ENCODE data around the gene ABCA7. TPM values are rescaled to one million over a fixed set of nuclear protein-coding genes. Genes with fewer than 3 reads are reported as not detected.

The ABCA7 gene
- total RNA-seq, 2 experiments from 2014 or later: 28.3 to 29.3 TPM

DNA sequence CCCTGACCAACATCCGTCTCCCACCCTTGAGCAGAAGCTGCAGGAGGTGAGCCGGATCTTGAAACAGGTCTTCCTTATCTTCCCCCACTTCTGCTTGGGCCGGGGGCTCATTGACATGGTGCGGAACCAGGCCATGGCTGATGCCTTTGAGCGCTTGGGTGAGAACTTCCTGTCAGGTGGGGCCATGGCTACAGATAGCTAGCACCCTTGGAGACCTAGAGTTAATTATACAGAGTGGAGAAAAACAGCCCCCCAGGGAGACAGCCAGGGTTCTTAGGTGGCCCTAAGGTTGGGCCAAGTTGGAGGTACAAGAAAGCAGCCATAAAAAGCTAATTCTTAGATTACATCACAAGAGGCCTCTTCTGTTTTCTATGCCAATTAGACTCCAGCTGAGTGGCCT lies 18.2 kb downstream of the ABCA7 start:
- Mint-ChIP-seq H3K9me3 (no peaks in the 10 kb centered on the region), H3K36me3 (no peaks in the 10 kb centered on the region), H3K4me3 (no peak overlapping the region), H3K27me3 (no peaks in the 10 kb centered on the region), H3K27ac (peak overlapping the region; percentile 16), H3K4me1 (ENCODE audit: low read depth) (peaks cover 11% of the 10 kb centered on the region)
- CTCF ChIA-PET: interaction anchor here (1.0 to 2.5 kb wide), 7 partner anchors 10 to 208 kb away, joined by 3 to 12 read pairs (median 4); partner anchors contain the start of gene ARHGAP45
- POLR2A ChIA-PET: interaction anchor here (0.6 to 1.1 kb wide), 3 partner anchors 9 to 73 kb away, joined by 3 read pairs; partner anchors contain the start of gene ARHGAP45
- intact Hi-C loops (cut with micrococcal nuclease): loop anchor here (5.0 kb wide), 1 partner anchor 134 kb away; no protein-coding TSS in a partner anchor
- no peak for DNase-seq

GRCh38 chr19:1060689-1061088 lies 20.8 kb downstream of the ABCA7 start:
- intact Hi-C loops (cut with micrococcal nuclease): no loop called here

GRCh38 chr19:1061987-1062386 lies 22.1 kb downstream of the ABCA7 start:
- intact Hi-C loops (cut with micrococcal nuclease): no loop called here
- Mint-ChIP-seq H3K4me1 (ENCODE audit: low read depth) (peaks cover 25% of the 10 kb centered on the region), H3K4me3 (no peak overlapping the region), H3K9me3 (no peaks in the 10 kb centered on the region), H3K27ac (no peak overlapping the region), H3K36me3 (no peaks in the 10 kb centered on the region), H3K27me3 (no peaks in the 10 kb centered on the region)
- ChIA-PET CTCF (interaction anchor here (0.7 kb wide), 1 partner anchor 179 kb away, joined by 4 read pairs; no protein-coding TSS in a partner anchor), POLR2A (no interaction called here)
- DNase-seq: no peak

More at GRCh38 chr19:1060689-1061088, 20.8 kb downstream of the ABCA7 start:
- POLR2A ChIA-PET: no interaction called here
- no peak overlapping the region for H3K4me3 Mint-ChIP-seq
- H3K4me1 Mint-ChIP-seq (ENCODE audit: low read depth): peaks cover 23% of the 10 kb centered on the region
- no peak for DNase-seq
- no peaks in the 10 kb centered on the region for H3K27me3 Mint-ChIP-seq
- no peaks in the 10 kb centered on the region for H3K9me3 Mint-ChIP-seq
- H3K27ac Mint-ChIP-seq: no peak overlapping the region
- CTCF ChIA-PET: no interaction called here
- no peaks in the 10 kb centered on the region for H3K36me3 Mint-ChIP-seq

DNA sequence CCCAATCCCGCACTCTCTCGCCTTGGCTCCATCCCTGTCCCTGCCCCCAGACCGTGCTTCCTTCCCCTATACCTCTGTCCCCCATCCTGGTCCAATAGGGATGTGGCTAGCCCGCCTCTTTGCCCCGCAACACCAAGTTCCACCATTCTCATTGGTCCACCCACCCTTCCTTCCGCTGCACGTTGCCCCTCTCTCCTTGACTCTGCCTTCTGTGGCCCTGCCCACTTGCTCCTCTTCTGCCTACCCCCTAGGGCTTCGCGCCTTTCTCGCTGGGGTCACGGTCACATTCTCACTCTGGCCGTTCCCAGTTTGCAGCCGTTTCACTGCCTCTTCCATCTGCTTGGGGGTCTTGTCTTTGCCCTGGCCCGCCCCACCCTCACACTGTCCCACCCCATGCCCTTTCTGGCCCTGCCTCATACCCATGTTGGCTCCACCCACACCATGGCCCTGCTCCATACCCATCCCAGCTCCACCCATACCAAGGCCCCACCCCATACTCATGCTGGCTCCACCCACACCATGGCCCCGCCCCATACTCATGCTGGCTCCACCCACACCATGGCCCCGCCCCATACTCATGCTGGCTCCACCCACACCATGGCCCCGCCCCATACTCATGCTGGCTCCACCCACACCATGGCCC lies 22.6 kb downstream of the ABCA7 start:
- intact Hi-C loops (cut with micrococcal nuclease): no loop called here
- Mint-ChIP-seq H3K27ac (no peak overlapping the region), H3K4me1 (ENCODE audit: low read depth) (peaks cover 22% of the 10 kb centered on the region), H3K36me3 (no peaks in the 10 kb centered on the region), H3K9me3 (no peaks in the 10 kb centered on the region), H3K4me3 (no peak overlapping the region), H3K27me3 (no peaks in the 10 kb centered on the region)
- POLR2A ChIA-PET: no interaction called here
- CTCF ChIA-PET: interaction anchor here (0.7 to 5.2 kb wide), 2 partner anchors 23 to 179 kb away, joined by 4 to 31 read pairs; partner anchors contain the start of gene ABCA7
- DNase-seq: no peak

DNA sequence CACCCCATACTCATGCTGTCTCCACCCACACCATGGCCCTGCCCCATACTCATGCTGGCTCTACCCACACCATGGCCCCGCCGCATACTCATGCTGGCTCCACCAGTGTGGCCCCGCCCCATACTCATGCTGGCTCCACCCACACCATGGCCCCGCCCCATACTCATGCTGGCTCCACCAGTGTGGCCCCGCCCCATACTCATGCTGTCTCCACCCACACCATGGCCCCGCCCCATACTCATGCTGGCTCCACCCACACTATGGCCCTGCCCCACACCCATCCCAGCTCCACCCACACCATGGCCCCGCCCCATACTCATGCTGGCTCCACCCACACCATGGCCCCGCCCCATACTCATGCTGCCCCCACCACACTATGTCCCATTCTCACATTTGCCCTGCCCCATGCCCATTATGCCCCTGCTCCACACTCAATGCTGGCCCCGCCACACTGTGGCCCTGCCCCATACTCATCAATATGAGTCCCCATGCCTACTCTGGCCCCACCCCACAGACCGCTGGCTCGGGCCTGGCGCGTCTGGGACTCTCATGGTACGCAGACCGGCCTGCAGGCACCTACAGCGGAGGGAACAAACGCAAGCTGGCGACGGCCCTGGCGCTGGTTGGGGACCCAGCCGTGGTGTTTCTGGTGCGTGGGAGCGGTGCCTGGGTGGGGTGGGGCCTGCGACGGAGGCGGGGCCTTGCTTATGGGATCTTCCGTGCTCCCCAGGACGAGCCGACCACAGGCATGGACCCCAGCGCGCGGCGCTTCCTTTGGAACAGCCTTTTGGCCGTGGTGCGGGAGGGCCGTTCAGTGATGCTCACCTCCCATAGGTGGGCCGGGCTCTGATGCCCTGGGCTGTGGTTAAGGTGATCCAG lies 23.4 kb downstream of the ABCA7 start:
- H3K27me3 Mint-ChIP-seq: no peaks in the 10 kb centered on the region
- H3K4me1 Mint-ChIP-seq (ENCODE audit: low read depth): peaks cover 15% of the 10 kb centered on the region
- DNase-seq: peak; percentile 86
- no peak overlapping the region for H3K27ac Mint-ChIP-seq
- intact Hi-C loops (cut with micrococcal nuclease): no loop called here
- no peak overlapping the region for H3K4me3 Mint-ChIP-seq
- POLR2A ChIA-PET: no interaction called here
- CTCF ChIA-PET: interaction anchor here (0.7 to 5.2 kb wide), 2 partner anchors 23 to 178 kb away, joined by 4 to 31 read pairs; partner anchors contain the start of gene ABCA7
- peaks cover 2% of the 10 kb centered on the region for H3K36me3 Mint-ChIP-seq
- no peaks in the 10 kb centered on the region for H3K9me3 Mint-ChIP-seq

DNA sequence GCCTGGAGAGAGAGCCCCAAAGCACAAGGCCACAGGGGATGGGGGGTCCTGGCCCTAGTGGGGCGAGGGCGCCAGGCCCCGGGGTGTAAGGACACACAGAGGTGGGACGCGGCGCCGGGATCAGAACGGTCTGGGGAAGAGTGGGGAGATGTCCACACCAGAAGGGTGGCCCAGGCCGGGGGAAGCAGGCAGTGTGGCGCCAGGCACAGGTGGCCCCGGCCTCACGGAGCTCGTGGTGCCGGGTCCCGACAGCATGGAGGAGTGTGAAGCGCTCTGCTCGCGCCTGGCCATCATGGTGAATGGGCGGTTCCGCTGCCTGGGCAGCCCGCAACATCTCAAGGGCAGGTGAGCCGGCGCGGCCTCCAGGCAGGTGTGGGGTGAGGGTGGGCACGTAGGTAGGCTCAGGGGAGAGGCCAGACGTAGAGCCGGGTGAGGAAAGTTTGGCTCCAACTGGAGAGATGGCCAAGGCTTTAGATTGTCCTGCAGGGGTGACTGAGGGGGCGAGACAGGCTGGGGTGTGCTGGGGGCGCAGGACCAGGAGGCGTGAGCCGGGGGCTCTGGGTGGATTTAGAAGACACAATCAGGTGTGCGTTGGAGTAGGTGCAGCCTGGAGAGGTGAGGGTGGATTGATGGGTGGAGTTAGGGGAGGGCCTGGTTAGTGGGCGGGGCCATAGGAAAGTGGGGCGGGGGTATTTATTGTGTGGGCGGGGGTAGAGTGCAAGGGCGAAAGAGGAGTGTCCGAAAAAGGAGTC lies 24.2 kb downstream of the ABCA7 start:
- no peak for DNase-seq
- Mint-ChIP-seq H3K27me3 (no peaks in the 10 kb centered on the region), H3K4me3 (no peak overlapping the region), H3K36me3 (peaks cover 9% of the 10 kb centered on the region), H3K27ac (no peak overlapping the region), H3K4me1 (ENCODE audit: low read depth) (peaks cover 21% of the 10 kb centered on the region), H3K9me3 (no peaks in the 10 kb centered on the region)
- CTCF ChIA-PET: interaction anchor here (0.6 to 5.2 kb wide), 18 partner anchors 11 to 384 kb away, joined by 3 to 41 read pairs (median 5); partner anchors contain the start of genes ABCA7, ATP5F1D, CIRBP and CNN2
- intact Hi-C loops (cut with micrococcal nuclease): no loop called here
- POLR2A ChIA-PET: interaction anchor here (1.0 to 5.1 kb wide), 5 partner anchors 12 to 361 kb away, joined by 3 to 55 read pairs (median 5); partner anchors contain the start of genes CIRBP and GPX4

GRCh38 chr19:1064661-1065605 lies 25.0 kb downstream of the ABCA7 start:
- H3K27me3 Mint-ChIP-seq: no peaks in the 10 kb centered on the region
- DNase-seq: peak; percentile 80
- peaks cover 24% of the 10 kb centered on the region for H3K4me1 Mint-ChIP-seq (ENCODE audit: low read depth)
- H3K36me3 Mint-ChIP-seq: peaks cover 12% of the 10 kb centered on the region
- H3K4me3 Mint-ChIP-seq: peak overlapping the region; percentile 5
- intact Hi-C loops (cut with micrococcal nuclease): no loop called here
- H3K27ac Mint-ChIP-seq: no peak overlapping the region
- no peaks in the 10 kb centered on the region for H3K9me3 Mint-ChIP-seq
- CTCF ChIA-PET: interaction anchor here (0.6 to 5.2 kb wide), 23 partner anchors 8 to 384 kb away, joined by 3 to 41 read pairs (median 5); partner anchors contain the start of genes ABCA7, ATP5F1D, CIRBP and CNN2
- POLR2A ChIA-PET: interaction anchor here (0.6 to 5.1 kb wide), 9 partner anchors 11 to 362 kb away, joined by 3 to 55 read pairs (median 4); partner anchors contain the start of genes CIRBP and GPX4

DNA sequence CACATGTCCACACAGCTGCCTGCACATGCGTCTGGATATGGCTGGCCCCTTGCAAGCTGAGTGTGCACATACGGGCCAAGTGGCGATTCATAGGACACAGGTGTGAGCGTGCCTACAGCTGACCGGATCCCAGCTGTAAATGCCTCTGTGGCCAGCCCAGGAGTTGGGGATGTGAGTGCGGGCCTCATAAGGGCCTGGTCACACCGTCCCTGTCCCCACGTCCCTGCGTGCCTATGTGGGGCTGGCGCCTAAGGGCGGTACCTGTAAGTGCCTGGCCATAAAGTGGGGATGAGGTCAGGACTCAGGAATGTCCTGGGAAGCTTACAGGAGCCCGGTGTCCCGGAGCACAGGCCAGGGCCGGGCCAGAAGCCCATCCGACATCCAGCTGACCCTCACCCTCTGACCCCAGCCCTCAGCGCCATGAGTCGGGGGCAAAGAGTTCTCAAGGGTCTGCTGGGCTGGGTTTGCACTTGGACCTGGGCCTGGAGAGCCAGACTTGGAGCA lies 25.8 kb downstream of the ABCA7 start:
- CTCF ChIA-PET: interaction anchor here (0.9 to 5.2 kb wide), 13 partner anchors 9 to 203 kb away, joined by 3 to 41 read pairs (median 4); partner anchors contain the start of genes ABCA7, CIRBP, POLR2E and RNU6-2
- no peaks in the 10 kb centered on the region for H3K27me3 Mint-ChIP-seq
- POLR2A ChIA-PET: interaction anchor here (0.6 to 5.1 kb wide), 8 partner anchors 9 to 65 kb away, joined by 3 to 55 read pairs (median 4); partner anchors contain the start of gene GPX4
- peaks cover 26% of the 10 kb centered on the region for H3K4me1 Mint-ChIP-seq (ENCODE audit: low read depth)
- H3K4me3 Mint-ChIP-seq: no peak overlapping the region
- DNase-seq: no peak
- intact Hi-C loops (cut with micrococcal nuclease): loop anchor here (2.0 kb wide), 1 partner anchor 25 kb away; the partner anchor contains the start of gene ABCA7
- no peaks in the 10 kb centered on the region for H3K9me3 Mint-ChIP-seq
- H3K36me3 Mint-ChIP-seq: peaks cover 12% of the 10 kb centered on the region
- H3K27ac Mint-ChIP-seq: no peak overlapping the region

DNA sequence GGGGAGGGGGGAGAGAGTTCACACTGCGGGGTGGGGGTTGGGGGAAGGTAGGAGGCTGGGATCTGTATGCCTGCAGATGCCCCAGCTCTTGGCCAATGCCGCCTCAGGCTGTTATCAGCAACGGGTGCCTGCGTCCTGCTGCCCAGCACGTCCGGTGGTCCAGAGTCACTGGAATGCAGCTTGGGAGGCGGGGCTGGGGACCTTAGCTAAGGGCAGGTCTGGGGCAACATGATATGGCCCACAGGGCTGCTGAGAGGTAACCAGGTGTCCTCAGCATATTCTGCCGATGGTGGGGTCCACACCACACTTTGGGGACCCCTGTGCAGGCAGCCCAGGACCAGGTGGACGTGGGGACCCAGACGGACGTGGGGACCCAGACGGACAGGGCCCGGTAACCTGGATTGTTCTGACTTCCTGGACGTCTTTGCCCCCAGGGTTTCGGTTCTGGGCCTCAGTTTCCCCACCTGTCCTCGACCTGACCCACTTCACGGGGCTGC lies 26.4 kb downstream of the ABCA7 start:
- Mint-ChIP-seq H3K27ac (no peak overlapping the region), H3K4me1 (ENCODE audit: low read depth) (peaks cover 26% of the 10 kb centered on the region), H3K36me3 (peaks cover 12% of the 10 kb centered on the region), H3K4me3 (peak overlapping the region; percentile 64), H3K27me3 (no peaks in the 10 kb centered on the region), H3K9me3 (no peaks in the 10 kb centered on the region)
- intact Hi-C loops (cut with micrococcal nuclease): loop anchor here (2.0 kb wide), 1 partner anchor 25 kb away; the partner anchor contains the start of gene ABCA7
- no peak for DNase-seq
- CTCF ChIA-PET: interaction anchor here (0.9 to 5.2 kb wide), 14 partner anchors 10 to 203 kb away, joined by 3 to 41 read pairs (median 4); partner anchors contain the start of genes ABCA7, CIRBP, CNN2 and POLR2E
- POLR2A ChIA-PET: interaction anchor here (0.7 to 5.1 kb wide), 10 partner anchors 9 to 195 kb away, joined by 3 to 55 read pairs (median 4); partner anchors contain the start of genes ABCA7, GPX4 and RNU6-2
